OCI-M1 (cell line): ENCODE data around the gene RTP2.
A peak's percentile ranks its signal among the peaks of the same experiment; 100 is the strongest.

Experiments used
- DNase-seq: peaks from one replicate; lab custom pipeline; 2025; lab: John Stamatoyannopoulos, UW

Gene RTP2

GRCh38 chr3:187667526-187667925 is 34.8 kb downstream of the RTP2 start:
- no peak for DNase-seq

GRCh38 chr3:187665764-187666402 is 36.5 kb downstream of the RTP2 start:
- no peak for DNase-seq

GRCh38 chr3:187665010-187665409 is 37.3 kb downstream of the RTP2 start:
- no peak for DNase-seq

GRCh38 chr3:187662848-187663409 is 39.4 kb downstream of the RTP2 start:
- DNase-seq, result peak; percentile 3

- no peak for DNase-seq
Measured at GRCh38 chr3:187661267-187661666, 41.1 kb downstream of the RTP2 start.

- DNase-seq, result peak; percentile 2
Measured at GRCh38 chr3:187651282-187651681, 51.1 kb downstream of the RTP2 start.
